Loucy (cell line): ENCODE measurements around the gene DIPK1B.

Experiments
- EZH2phosphoT487 ChIP-seq: fragments of 200-600 bp; IDR thresholded peaks from 2 replicates; pipeline ENCODE4 v1.6.1; 2018; ENCODE audit warnings: antibody characterized with exemption, mild to moderate bottlenecking, moderate library complexity, borderline replicate concordance
- TF ChIP-seq, protein P1 (sequence below): fragments of 200-600 bp; sonication (generic); conservative IDR thresholded peaks from 2 replicates; pipeline ENCODE4 v1.5.1; 2014; ENCODE audit warnings: mild to moderate bottlenecking, antibody characterized with exemption, low read length

GRCh38 chr9:136713550-136713949 lies 1.2 kb downstream of the DIPK1B start:
- TF ChIP-seq, protein P1, sequence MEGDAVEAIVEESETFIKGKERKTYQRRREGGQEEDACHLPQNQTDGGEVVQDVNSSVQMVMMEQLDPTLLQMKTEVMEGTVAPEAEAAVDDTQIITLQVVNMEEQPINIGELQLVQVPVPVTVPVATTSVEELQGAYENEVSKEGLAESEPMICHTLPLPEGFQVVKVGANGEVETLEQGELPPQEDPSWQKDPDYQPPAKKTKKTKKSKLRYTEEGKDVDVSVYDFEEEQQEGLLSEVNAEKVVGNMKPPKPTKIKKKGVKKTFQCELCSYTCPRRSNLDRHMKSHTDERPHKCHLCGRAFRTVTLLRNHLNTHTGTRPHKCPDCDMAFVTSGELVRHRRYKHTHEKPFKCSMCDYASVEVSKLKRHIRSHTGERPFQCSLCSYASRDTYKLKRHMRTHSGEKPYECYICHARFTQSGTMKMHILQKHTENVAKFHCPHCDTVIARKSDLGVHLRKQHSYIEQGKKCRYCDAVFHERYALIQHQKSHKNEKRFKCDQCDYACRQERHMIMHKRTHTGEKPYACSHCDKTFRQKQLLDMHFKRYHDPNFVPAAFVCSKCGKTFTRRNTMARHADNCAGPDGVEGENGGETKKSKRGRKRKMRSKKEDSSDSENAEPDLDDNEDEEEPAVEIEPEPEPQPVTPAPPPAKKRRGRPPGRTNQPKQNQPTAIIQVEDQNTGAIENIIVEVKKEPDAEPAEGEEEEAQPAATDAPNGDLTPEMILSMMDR: no peak
- TF ChIP-seq EZH2phosphoT487: no peak
